H1 (cell line): ENCODE data around the gene PTK6. TPM values are rescaled to one million over a fixed set of nuclear protein-coding genes. Genes with fewer than 3 reads are reported as not detected.

Experiments
- CTCF ChIA-PET: fragments of 300-600 bp; sonication (Branson Sonifier 250); formaldehyde crosslinking; loops from one replicate; lab custom pipeline; 2021; ENCODE audit not compliant: partially characterized antibody; lab: Charles Lee
- POLR2A ChIA-PET: fragments of 300-600 bp; sonication (Branson Sonifier 250); formaldehyde crosslinking; loops from one replicate; lab custom pipeline; 2021; ENCODE audit warnings: inconsistent platforms; ENCODE audit not compliant: partially characterized antibody; lab: Charles Lee
- DNase-seq, 2 experiments: peaks; one replicate each; pipeline versions ENCODE4 v3.0.0 to v3.0.0-alpha.2; 2010 to 2022; ENCODE audit warnings: low spot score in 2 of 2, low read depth in 1 of 2, mixed read lengths in 1 of 2
- FAIRE-seq: peaks from 2 replicates; lab custom pipeline; 2011; peaks lifted over from hg19 to GRCh38; lab: Jason Lieb, UNC
- H2AFZ ChIP-seq: 2 replicates; pipeline ENCODE4 v1.8.1; 2012; ENCODE audit warnings: low read length, inconsistent platforms
- H2AK5ac ChIP-seq: 2 replicates; pipeline ENCODE4 v1.6.1; 2013; ENCODE audit warnings: low read depth, low read length
- H2BK120ac ChIP-seq: replicated peaks from 2 replicates; pipeline ENCODE3; 2013; ENCODE audit warnings: low read depth, low read length, inconsistent platforms
- H2BK12ac ChIP-seq: 2 replicates; pipeline ENCODE4 v1.6.1; 2013; ENCODE audit warnings: low read depth, low read length
- H2BK15ac ChIP-seq: 2 replicates; pipeline ENCODE4 v1.6.1; 2013; ENCODE audit warnings: low read length
- H2BK20ac ChIP-seq: 2 replicates; pipeline ENCODE4 v1.6.1; 2013; ENCODE audit warnings: low read length
- H2BK5ac ChIP-seq: 2 replicates; pipeline ENCODE4 v1.6.1; 2013; ENCODE audit warnings: low read depth, low read length
- H3K14ac ChIP-seq: 2 replicates; pipeline ENCODE4 v1.6.1; 2013; ENCODE audit warnings: inconsistent platforms; ENCODE audit not compliant: insufficient read length
- H3K18ac ChIP-seq: 2 replicates; pipeline ENCODE4 v1.6.1; 2013; ENCODE audit warnings: low read length; ENCODE audit errors: extremely low read depth
- H3K23ac ChIP-seq: 2 replicates; pipeline ENCODE4 v1.6.1; 2013; ENCODE audit warnings: inconsistent platforms; ENCODE audit not compliant: insufficient read length
- H3K23me2 ChIP-seq: 2 replicates; pipeline ENCODE4 v1.6.1; 2013; ENCODE audit warnings: low read depth, low read length
- H3K27ac ChIP-seq: 2 replicates; pipeline ENCODE4 v1.6.1; 2011; ENCODE audit warnings: low read depth, low read length, inconsistent platforms
- H3K27me3 ChIP-seq, 4 experiments: replicated peaks in 1 of 4; 1 replicate in 1 of 4; 2 replicates in 3 of 4; pipeline versions ENCODE4 v1.6.1 to v1.8.1; 2011 to 2013; ENCODE audit warnings: low read length in 3 of 4, mild to moderate bottlenecking in 3 of 4, inconsistent platforms in 2 of 4, mixed read lengths in 2 of 4, moderate library complexity in 1 of 4; ENCODE audit not compliant: control insufficient read depth in 3 of 4, insufficient read depth in 3 of 4; ENCODE audit errors: extremely low read depth in 1 of 4
- H3K36me3 ChIP-seq, 4 experiments: 2 replicates each; pipeline versions ENCODE4 v1.6.1 to v1.8.1; 2011 to 2013; ENCODE audit warnings: mild to moderate bottlenecking in 4 of 4, low read length in 3 of 4, moderate library complexity in 2 of 4, control low read depth in 1 of 4, inconsistent platforms in 1 of 4; ENCODE audit not compliant: insufficient read depth in 4 of 4, control insufficient read depth in 2 of 4
- H3K4ac ChIP-seq: replicated peaks from 2 replicates; pipeline ENCODE3; 2013; ENCODE audit warnings: low read length, low read depth, mixed read lengths, inconsistent platforms; ENCODE audit not compliant: insufficient read length
- H3K4me1 ChIP-seq, 4 experiments: replicated peaks in 1 of 4; 1 replicate in 1 of 4; 2 replicates in 3 of 4; pipeline versions ENCODE4 v1.6.1 to v1.8.1; 2011 to 2013; ENCODE audit warnings: low read length in 3 of 4, inconsistent platforms in 2 of 4, mixed read lengths in 1 of 4; ENCODE audit not compliant: insufficient read depth in 4 of 4, control insufficient read depth in 3 of 4
- H3K4me2 ChIP-seq, 2 experiments: 2 replicates each; pipeline versions ENCODE4 v1.6.1 to v1.8.1; 2011 to 2013; ENCODE audit warnings: low read depth in 2 of 2, low read length in 2 of 2, control low read depth in 1 of 2, inconsistent platforms in 1 of 2, mild to moderate bottlenecking in 1 of 2; ENCODE audit not compliant: insufficient read depth in 1 of 2
- H3K4me3 ChIP-seq, 4 experiments: fragments of 200-600, 300-600 bp in 1 of 4; sonication (generic), shearing (Covaris generic), sonication (Bioruptor Twin) in 1 of 4; 2 replicates each; pipeline versions ENCODE4 v1.5.1 to v1.8.1; 2011 to 2016; ENCODE audit warnings: low read length in 4 of 4, low read depth in 3 of 4, control low read depth in 2 of 4, inconsistent platforms in 2 of 4, mild to moderate bottlenecking in 2 of 4, mixed read lengths in 1 of 4, moderate library complexity in 1 of 4; ENCODE audit not compliant: insufficient read depth in 2 of 4; ENCODE audit errors: extremely low read depth in 1 of 4
- H3K56ac ChIP-seq: replicated peaks from 2 replicates; pipeline ENCODE3; 2013; ENCODE audit warnings: low read depth, mild to moderate bottlenecking, mixed read lengths, low read length, inconsistent platforms; ENCODE audit not compliant: insufficient read length
- H3K79me1 ChIP-seq: 2 replicates; pipeline ENCODE4 v1.6.1; 2013; ENCODE audit warnings: low read depth, low read length, control low read depth
- H3K79me2 ChIP-seq, 2 experiments: 2 replicates each; pipeline versions ENCODE4 v1.6.1 to v1.8.1; 2012 to 2013; ENCODE audit warnings: low read length in 2 of 2, mild to moderate bottlenecking in 2 of 2, inconsistent platforms in 1 of 2; ENCODE audit not compliant: insufficient read depth in 2 of 2, control insufficient read depth in 1 of 2
- H3K9ac ChIP-seq, 4 experiments: replicated peaks in 1 of 4; 1 replicate in 1 of 4; 2 replicates in 3 of 4; pipeline versions ENCODE4 v1.6.1 to v1.8.1; 2011 to 2013; ENCODE audit warnings: low read depth in 3 of 4, low read length in 3 of 4, control low read depth in 2 of 4, mild to moderate bottlenecking in 2 of 4, moderate library complexity in 2 of 4, inconsistent platforms in 1 of 4; ENCODE audit errors: extremely low read depth in 1 of 4
- H3K9me3 ChIP-seq, 2 experiments: 2 replicates each; pipeline versions ENCODE4 v1.6.1 to v1.8.1; 2012 to 2013; ENCODE audit warnings: mild to moderate bottlenecking in 2 of 2, moderate library complexity in 2 of 2, control low read depth in 1 of 2, inconsistent platforms in 1 of 2, low read depth in 1 of 2, low read length in 1 of 2, mixed read lengths in 1 of 2; ENCODE audit not compliant: insufficient read depth in 2 of 2
- H4K20me1 ChIP-seq, 2 experiments: replicated peaks in 1 of 2; 2 replicates each; pipeline versions ENCODE3 to v1.8.1; 2011 to 2013; ENCODE audit warnings: inconsistent platforms in 2 of 2, low read length in 2 of 2, mild to moderate bottlenecking in 1 of 2; ENCODE audit not compliant: insufficient read depth in 2 of 2, control insufficient read depth in 1 of 2
- H4K5ac ChIP-seq: 2 replicates; pipeline ENCODE4 v1.6.1; 2013; ENCODE audit warnings: low read length, low read depth, mixed read lengths, inconsistent platforms; ENCODE audit not compliant: insufficient read length
- H4K8ac ChIP-seq: 2 replicates; pipeline ENCODE4 v1.8.0; 2013; ENCODE audit warnings: mild to moderate bottlenecking, moderate library complexity, low read length, inconsistent platforms; ENCODE audit not compliant: insufficient read depth; ENCODE audit errors: extremely low read depth
- H4K91ac ChIP-seq: replicated peaks from 2 replicates; pipeline ENCODE3; 2013; ENCODE audit warnings: low read length, mixed read lengths, inconsistent platforms; ENCODE audit not compliant: insufficient read length
- BCL11A ChIP-seq, 2 experiments: IDR thresholded peaks; one replicate each; pipeline ENCODE4 v1.6.1; 2011; ENCODE audit warnings: low read depth in 2 of 2, low read length in 2 of 2, mild to moderate bottlenecking in 2 of 2
- CTBP2 ChIP-seq: IDR thresholded peaks from 2 replicates; pipeline ENCODE4 v1.7.0; 2011; ENCODE audit warnings: borderline replicate concordance, mild to moderate bottlenecking, moderate library complexity, mixed read lengths, low read length; ENCODE audit not compliant: insufficient read depth, insufficient read length
- EP300 ChIP-seq, 2 experiments: IDR thresholded peaks; 1 replicate in 1 of 2; 2 replicates in 1 of 2; pipeline ENCODE4 v1.6.1; 2011 to 2012; ENCODE audit warnings: low read depth in 2 of 2, low read length in 2 of 2, mild to moderate bottlenecking in 2 of 2, borderline replicate concordance in 1 of 2, inconsistent platforms in 1 of 2, moderate library complexity in 1 of 2
- GTF2F1 ChIP-seq: IDR thresholded peaks from 2 replicates; pipeline ENCODE4 v1.6.1; 2012; ENCODE audit warnings: low read depth, low read length, improper control_type of control experiment, borderline replicate concordance
- SP2 ChIP-seq: IDR thresholded peaks from 2 replicates; pipeline ENCODE4 v1.6.1; 2012; ENCODE audit warnings: mild to moderate bottlenecking, low read length, inconsistent platforms
- WGBS, 2 experiments: shearing (Covaris generic) in 1 of 2; methylation state at CpG; one replicate each; pipeline versions ENCODE4 v1.1.6 to v1.1.7; 2013 to 2015; ENCODE audit warnings: low lambda C conversion rate in 2 of 2, mixed read lengths in 2 of 2, inconsistent platforms in 1 of 2, low coverage in 1 of 2, missing lambda C conversion rate in 1 of 2; ENCODE audit not compliant: insufficient replicate concordance in 2 of 2, insufficient coverage in 1 of 2, insufficient read length in 1 of 2; ENCODE audit errors: extremely low coverage in 1 of 2, missing lambda C conversion rate in 1 of 2; 5-methylcytosine and 5-hydroxymethylcytosine counted together
- polyA plus RNA-seq, 7 experiments: library from polyadenylated mRNA; depleted of rRNA in 3 of 7; stranded (reverse) in 5 of 7; unstranded in 2 of 7; fragments of >200 nt in 5 of 7; fragments of 200-250 nt in 2 of 7; gene quantifications; 1 replicate in 5 of 7; 2 replicates in 1 of 7; 4 replicates in 1 of 7; pipeline versions ENCODE4 v1.2.1 to v1.2.3, GENCODE V29; 2011 to 2013; ENCODE audit warnings: missing spikeins in 2 of 7, mixed read lengths in 2 of 7
- total RNA-seq: library from RNA; stranded (reverse); fragmentation: NEBNext Ultra II Directional; extraction: Animal tissue kit (Norgen Biotek cat#: 25700); gene quantifications from 2 replicates; pipeline ENCODE4 v1.2.1, GENCODE V29; 2021

Gene PTK6
- total and polyA plus RNA-seq, 2 of the 8 experiments (the other 6 are each of a cell fraction or from before 2014, with no cell fraction given) = 0.12 to 0.19 TPM

- Histone ChIP-seq H4K91ac (no peak overlapping the region), H4K5ac (no peak overlapping the region), H3K14ac (no peak overlapping the region), H3K36me3 (no peaks in the 10 kb centered on the region), H3K4ac (no peak overlapping the region), H3K4me2 (peak overlapping the region; percentile 49 to 59), H3K4me1 (peaks cover 0 to 35% (median 20%) of the 10 kb centered on the region in 4 experiments; a peak in 6 of 7 replicates), H3K56ac (peak overlapping the region; percentile 17), H2BK5ac (peak overlapping the region; percentile 83; the same call in 1 of the 2 replicates), H3K18ac (peak overlapping the region; percentile 91), H4K20me1 (peaks cover 0 to 1% of the 10 kb centered on the region in 2 experiments), H2AFZ (no peak overlapping the region), H4K8ac (no peak overlapping the region; the same call in 1 of the 2 replicates), H2BK20ac (peak overlapping the region; percentile 90), H2BK15ac (no peak overlapping the region), H3K79me2 (no peaks in the 10 kb centered on the region), H3K79me1 (no peaks in the 10 kb centered on the region), H3K27ac (peak overlapping the region; percentile 13; the same call in 1 of the 2 replicates), H3K4me3 (peak overlapping the region in 3 of 4 experiments; percentile 26 to 41 (median 36); a peak in 5 of 8 replicates), H2BK120ac (no peak overlapping the region), H3K9ac (no peak overlapping the region), H3K23me2 (peaks cover 4% of the 10 kb centered on the region; the same call in 1 of the 2 replicates), H3K9me3 (no peaks in the 10 kb centered on the region), H2BK12ac (peak overlapping the region; percentile 50; the same call in 1 of the 2 replicates), H3K23ac (no peak overlapping the region), H3K27me3 (no peaks in the 10 kb centered on the region; a peak in 1 of 7 replicates), H2AK5ac (peak overlapping the region; percentile 65; the same call in 1 of the 2 replicates)
- POLR2A ChIA-PET = interaction anchor here (1.0 to 2.2 kb wide), 5 partner anchors 10 to 143 kb away, joined by 3 to 7 read pairs (median 4); partner anchors contain the start of gene PTK6
- WGBS, 2 experiments = 28% methylated on average over 14 of the region's 15 CpGs; no CpG with 5 or more reads in 1 of the 2 experiments
- CTCF ChIA-PET = interaction anchor here (0.5 to 3.3 kb wide), 11 partner anchors 9 to 1349 kb away, joined by 3 to 22 read pairs (median 3); partner anchors contain the start of gene PTK6
- peak in 1 of 2 experiments; percentile 63; a peak in 1 of 3 replicates for TF ChIP-seq EP300 (IDR thresholded peaks at IDR 0.05; ENCODE audit: borderline replicate concordance in 1 of 2, low read depth in 2 of 2, low read length in 2 of 2)
- TF ChIP-seq SP2 = no peak
- no peak for TF ChIP-seq CTBP2
- no peak for TF ChIP-seq BCL11A (IDR thresholded peaks at IDR 0.05; ENCODE audit: low read depth in 2 of 2, low read length in 2 of 2)
- TF ChIP-seq GTF2F1 = no peak
- FAIRE-seq (no peak), DNase-seq (peak in 1 of 2 experiments; percentile 29)
Observed at GRCh38 chr20:63552481-63553249, 15.5 kb upstream of the PTK6 start.
